Measurements from ENCODE around the gene NOXRED1.
A peak's percentile ranks its signal among the peaks of the same experiment; 100 is the strongest.
"Not testable (repeated sequence)": the region's sequence is repeated elsewhere in the genome, so short reads cannot be mapped to it uniquely, and the experiment has no call there.

The NOXRED1 gene, protein sequence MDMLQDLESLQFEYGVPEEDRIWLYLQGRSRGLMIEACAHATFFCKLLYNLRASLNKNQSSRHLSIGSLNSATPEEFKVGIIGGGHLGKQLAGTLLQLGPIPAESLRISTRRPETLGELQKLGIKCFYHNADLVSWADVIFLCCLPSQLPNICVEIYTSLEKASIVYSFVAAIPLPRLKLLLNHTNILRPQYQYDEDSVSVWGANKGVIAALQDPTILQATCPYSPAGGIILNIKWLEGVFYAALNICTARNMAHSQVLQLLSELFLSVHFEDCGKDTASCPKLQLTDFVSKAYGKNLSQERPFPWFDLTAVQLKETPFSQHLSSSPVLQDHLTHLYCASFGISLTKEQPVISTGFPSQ

GRCh38 chr14:77423423-77423822 is at the start of gene NOXRED1:
Gene NOXRED1, minus strand, starts transcription at chr14:77423523. Its CDS starts 634 bp downstream, at chr14:77422889.
- no peak for DNase-seq

GRCh38 chr14:77470224-77470870 is 47.0 kb upstream of the NOXRED1 start:
- DNase-seq, result no peak

GRCh38 chr14:77469539-77469938 is 46.2 kb upstream of the NOXRED1 start:
- no peak for DNase-seq

- DNase-seq, result no peak
Observed at GRCh38 chr14:77469067-77469505, 45.8 kb upstream of the NOXRED1 start.

GRCh38 chr14:77467801-77468200 is 44.5 kb upstream of the NOXRED1 start:
- no peak for DNase-seq

DNA sequence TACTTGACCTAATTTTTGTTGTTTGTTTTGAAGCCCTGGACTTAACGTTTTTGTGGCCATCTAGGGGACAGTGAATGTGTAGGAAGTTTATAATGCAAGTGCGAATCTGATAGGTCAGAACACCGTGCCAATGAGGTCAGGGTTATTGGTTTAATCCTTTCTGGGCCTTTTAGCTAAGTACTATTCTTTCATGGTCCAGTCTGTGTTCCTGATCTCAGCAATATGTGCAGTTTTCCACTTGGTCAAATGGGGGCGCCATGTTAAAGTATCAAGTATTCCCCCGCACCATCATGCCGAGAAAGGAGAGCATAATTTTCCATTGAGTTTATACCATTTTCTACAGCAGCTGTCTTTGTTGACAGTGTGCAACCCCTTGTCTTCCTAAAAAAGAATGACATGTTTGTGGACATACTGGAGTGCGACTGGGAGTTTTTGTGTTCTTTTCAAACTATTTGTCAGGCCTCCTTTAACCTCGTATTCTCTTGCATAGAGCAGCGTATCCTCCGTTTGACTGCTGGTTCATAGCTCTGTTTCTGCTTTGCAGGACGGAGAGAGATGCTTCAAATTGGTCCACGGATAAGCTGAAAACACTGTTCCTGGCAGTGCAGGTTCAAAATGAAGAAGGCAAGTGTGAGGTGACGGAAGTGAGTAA is 35.9 kb upstream of the NOXRED1 start:
- no peak for DNase-seq

DNA sequence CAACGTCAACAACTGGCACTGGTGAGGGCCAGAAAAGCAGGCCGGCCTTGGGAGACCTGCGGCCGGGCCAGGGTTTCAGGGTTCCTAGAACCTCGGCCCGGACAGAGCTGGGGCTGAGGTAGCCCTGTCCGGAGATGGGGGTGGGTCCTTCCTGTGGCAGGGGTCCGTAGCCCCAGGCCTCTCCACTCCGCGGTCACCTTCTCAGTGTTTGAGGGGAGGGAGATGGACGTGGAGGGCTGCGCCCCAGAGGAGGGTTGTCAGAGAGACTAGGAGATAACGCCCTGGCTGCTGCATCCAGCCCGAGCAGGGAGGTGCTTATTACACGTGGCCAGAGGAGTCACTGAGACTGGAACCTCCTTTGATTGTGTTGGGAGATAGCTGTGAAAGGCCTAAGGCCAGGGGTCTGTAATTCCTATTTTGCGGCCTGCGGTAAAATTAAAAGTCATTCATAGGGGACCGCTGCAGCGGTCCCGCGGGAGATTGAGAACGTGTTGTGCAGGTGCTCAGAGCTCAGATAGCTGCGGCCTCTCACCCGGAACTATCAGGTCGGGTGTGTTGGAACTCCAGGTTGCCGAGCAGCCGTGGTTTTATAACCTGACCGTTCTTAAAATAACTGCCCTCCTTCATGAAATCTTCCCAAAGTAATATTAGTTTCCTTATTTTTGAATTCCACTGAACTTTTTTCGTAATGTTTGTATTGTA is 35.1 kb upstream of the NOXRED1 start:
- no peak for DNase-seq

GRCh38 chr14:77457522-77458248 is 34.4 kb upstream of the NOXRED1 start, which contains the start of the genes AHSA1 and VIPAS39:
Gene AHSA1, plus strand, starts transcription at chr14:77458093. Its CDS starts 97 bp downstream, at chr14:77458190.
Gene VIPAS39, minus strand, starts transcription at chr14:77457601. Its CDS starts 3,499 bp downstream, at chr14:77454102.
- peak; percentile 92 for DNase-seq

DNA sequence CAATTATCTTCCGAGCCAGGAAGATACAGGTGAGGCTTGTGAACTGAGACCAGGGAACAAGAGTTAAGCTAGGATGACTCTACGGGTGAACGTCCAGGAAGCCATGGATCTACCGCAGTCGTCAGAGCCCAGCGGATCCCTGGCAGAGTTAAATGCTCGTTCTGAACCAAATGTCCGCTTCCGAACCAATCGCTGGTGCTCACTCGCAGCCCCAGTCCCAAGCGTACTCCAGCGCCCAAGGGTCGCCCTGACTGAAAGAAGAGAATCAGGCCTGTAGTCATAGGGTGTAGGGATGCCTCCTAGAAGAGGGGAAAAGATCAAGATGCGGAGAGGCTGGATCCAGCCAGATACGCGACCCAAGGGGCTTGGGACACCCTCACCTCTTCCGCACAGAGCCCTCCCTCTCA is 33.8 kb upstream of the NOXRED1 start:
- DNase-seq, result no peak

DNA sequence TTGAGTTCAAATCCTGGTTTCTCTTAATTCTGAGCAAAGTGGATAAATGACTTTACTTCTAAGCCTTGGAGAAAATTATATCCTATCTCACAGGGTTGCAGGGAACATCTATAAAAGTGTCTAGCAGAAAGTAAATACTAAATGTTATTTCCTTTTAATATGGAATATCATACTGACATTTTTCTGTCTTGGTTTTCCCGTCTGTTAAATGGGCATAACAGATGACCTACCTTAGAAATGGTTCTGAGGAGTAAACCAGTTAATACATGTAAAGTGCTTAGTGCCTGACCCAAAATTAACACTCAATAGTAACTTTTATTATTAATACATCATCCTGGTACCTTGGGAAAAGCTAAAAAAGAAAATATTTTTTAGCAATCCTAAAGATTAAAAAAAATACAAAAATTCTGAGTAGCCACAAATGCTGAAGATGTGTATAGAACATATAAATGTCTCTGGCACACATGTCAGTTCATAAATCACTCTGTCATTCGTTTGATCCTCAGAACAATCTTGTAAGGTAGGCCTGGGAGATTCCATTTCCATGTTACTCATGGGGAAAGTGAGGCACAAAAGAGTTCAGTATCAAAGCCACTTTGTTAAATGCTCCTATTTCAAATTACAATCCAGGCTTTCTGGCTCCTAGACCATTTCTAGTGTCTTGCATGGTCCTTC is 32.8 kb upstream of the NOXRED1 start:
- no peak for DNase-seq

DNA sequence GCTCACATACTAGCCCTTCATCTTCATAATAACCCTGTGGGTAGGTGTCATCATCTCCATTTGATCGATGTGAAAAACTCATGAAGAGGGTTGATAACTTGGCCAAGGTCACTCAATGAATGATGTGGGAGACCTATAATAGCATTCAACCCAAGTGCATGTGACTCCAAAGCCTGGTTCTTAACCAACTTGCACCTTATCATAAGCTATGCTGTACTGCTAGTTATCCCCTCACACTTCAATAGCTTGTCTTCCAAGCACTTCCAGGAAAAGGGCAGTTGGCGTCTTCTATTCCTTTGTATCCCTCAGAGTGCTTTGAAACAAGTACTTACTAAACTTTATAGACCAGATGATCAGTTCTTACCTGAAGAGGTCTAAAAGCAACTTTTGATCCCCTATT is 18.9 kb upstream of the NOXRED1 start:
- no peak for DNase-seq

GRCh38 chr14:77439861-77440260 is 16.5 kb upstream of the NOXRED1 start:
- no peak for DNase-seq

DNA sequence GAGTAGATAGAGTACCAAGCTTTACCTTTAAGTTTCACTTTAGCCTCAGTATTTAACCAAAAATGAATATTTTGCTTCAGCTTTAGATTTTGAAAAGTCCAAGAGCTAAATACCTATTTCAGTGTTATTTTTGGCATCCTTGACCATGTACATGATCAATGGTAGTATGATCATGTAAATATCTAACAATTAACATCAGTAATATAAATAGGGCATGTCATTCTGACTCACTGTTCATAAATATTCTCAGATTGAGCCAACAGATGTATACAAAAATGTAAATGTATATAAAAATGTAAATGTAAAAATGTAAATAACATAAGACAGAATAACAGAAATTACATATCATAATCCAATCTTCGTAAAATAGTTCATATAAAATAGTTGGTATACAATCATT is 15.3 kb upstream of the NOXRED1 start:
- no peak for DNase-seq

GRCh38 chr14:77436042-77436441 is 12.7 kb upstream of the NOXRED1 start:
- DNase-seq, result no peak

GRCh38 chr14:77426396-77426795 is 3.1 kb upstream of the NOXRED1 start:
- no peak for DNase-seq

GRCh38 chr14:77424862-77425261 is 1.5 kb upstream of the NOXRED1 start:
- no peak for DNase-seq

GRCh38 chr14:77421201-77421600 is 2.1 kb downstream of the NOXRED1 start:
- no peak for DNase-seq

DNA sequence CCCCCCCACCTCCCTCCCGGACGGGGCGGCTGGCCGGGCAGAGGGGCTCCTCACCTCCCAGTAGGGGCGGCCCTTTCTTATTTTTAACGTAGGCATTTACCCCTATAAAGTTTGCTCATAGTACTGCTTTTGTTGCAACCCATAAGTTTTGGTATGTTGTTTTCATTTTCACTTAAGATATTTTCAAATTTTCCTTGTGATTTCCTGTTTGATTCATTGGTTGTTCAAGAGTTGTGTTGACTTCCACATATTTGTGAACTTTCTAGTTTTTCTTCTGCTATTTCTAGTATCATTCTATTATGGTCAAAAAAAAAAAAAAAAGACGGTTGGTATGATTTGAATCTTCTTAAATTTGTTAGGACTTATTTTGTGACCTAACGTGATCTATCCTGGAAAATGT is 6.5 kb downstream of the NOXRED1 start:
- no peak for DNase-seq

GRCh38 chr14:77416098-77416497 is 7.2 kb downstream of the NOXRED1 start:
- DNase-seq, result not testable (repeated sequence)

GRCh38 chr14:77415403-77416030 is 7.8 kb downstream of the NOXRED1 start:
- not testable (repeated sequence) for DNase-seq

- DNase-seq, result no peak
Observed at GRCh38 chr14:77409131-77409533, 14.2 kb downstream of the NOXRED1 start.
